DMS79 treated with DMSO at 0.1 percent for 48 hours (cell line): Measurements from ENCODE around the gene IDNK.

Experiments used
- DNase-seq: peaks from one replicate; lab custom pipeline; 2025; lab: John Stamatoyannopoulos, UW

The IDNK gene

DNA sequence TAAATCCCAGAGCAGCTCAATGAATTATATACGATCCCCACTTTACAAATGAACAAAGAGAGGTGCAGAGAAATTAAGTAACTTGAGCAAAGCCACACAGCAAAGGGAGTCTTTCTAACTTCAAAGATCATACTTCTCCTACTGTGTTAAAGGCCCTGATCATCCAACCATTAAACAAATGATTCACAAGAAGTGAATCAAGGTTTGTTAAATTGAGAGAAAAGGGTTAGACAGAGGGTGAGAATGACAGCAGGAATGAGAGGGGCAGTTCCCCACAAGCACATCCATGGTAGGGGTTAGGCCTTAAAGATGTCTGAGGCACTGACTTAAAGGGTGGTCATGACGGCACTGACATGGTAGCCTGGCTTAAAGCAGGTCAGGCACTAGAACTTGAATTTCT lies 10.7 kb downstream of the IDNK start:
- no peak for DNase-seq

- DNase-seq = no peak
Measured at GRCh38 chr9:83636813-83637212, 13.9 kb downstream of the IDNK start.

GRCh38 chr9:83637389-83637788 lies 14.4 kb downstream of the IDNK start:
- DNase-seq = no peak

DNA sequence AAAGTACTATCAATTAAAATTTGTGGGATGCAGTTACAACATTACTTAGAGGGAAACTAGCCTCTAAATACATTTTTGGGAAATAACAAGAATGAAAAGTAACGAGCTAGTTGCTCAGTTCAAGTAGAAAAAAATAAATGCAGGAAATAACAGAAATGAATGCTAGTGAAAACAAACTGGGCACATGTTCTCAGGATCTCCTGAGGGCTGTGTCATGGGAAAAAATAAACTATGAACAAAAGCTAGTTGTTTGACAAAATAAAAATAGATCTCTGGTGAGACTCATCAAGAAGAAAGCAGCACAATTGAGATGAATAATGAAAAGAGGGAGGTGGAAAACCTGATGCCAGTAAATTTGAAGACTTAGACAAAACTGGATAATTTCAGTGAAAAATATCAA lies 16.3 kb downstream of the IDNK start:
- DNase-seq = no peak

DNA sequence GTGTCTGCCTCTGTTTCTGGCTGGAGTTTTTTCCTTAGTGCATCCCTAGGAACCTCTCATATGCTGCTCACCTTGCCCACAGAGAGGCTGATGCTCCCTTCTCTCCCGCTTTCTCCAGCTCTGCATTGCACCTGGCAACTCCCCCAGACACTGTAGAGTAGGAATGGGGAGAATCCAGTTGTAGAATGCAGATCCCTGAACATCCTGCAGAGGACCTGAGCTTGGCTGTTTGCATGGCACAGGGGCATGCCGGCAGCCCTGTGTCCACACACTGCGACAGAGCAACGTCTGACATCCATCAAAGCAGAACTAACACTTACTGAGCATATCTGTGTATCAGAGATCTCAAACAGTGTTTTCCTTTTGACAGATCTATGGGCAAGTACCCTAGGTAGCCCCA lies 19.9 kb downstream of the IDNK start:
- no peak for DNase-seq

GRCh38 chr9:83646500-83647239 lies 23.7 kb downstream of the IDNK start:
- DNase-seq = no peak

DNA sequence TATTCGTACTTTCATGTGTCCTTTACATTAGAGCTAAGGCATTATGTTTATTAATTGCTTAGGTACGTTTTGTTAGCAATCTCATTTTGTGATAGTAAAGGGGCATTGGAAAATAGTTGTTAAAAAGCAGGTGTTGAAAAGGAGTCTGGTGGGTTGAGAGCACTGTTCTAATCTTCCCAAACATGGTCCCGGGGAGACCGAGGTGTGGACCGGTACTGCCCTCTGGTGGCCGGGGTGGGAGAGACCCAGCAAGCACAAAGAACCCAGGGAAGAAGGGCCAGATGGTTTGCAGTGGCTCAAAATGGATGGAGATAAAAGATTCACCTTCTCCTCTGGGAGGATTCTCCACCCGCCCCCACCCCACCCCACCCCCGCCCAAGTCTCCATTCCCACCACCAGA lies 26.1 kb downstream of the IDNK start:
- DNase-seq = no peak

DNA sequence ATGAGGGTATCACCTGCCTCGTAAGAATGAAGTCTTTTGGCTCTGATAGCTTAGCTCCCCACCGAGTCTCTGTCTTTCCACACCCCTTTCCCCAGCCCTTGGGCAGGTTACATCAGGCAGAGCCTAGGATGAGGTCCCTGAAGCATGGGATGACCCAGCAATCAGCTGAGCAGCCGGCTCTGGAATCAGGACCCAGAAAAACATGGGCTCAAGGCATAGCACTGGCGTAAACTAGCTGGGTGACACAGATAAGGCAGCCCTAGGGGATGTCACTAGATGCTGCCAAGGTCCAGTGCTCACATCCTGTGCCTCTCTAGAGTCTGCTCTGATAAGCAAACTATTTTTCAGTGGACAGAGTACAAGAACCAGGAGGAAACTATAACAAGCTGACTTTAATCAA lies 26.6 kb downstream of the IDNK start:
- no peak for DNase-seq

GRCh38 chr9:83651558-83651957 lies 28.6 kb downstream of the IDNK start:
- no peak for DNase-seq

- no peak for DNase-seq
Measured at GRCh38 chr9:83652433-83652832, 29.5 kb downstream of the IDNK start.

DNA sequence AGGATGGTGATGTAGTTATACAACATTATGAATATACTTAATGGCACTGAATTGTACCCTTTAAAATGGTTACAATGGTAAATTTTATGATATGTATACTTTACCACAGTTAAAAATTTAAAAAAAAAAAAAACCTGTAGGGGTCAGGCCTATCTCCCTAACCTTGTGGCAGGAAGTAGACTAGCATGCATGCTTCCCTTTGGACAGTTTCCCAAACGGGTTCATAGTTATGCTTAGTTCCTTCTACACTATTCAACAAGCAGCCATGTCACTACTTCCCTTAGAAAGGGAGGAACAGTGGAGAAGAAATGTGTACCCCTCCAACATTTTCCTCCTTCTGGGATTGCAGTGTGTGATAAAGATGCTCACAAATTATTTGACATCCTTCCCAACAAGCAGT lies 32.5 kb downstream of the IDNK start:
- no peak for DNase-seq

GRCh38 chr9:83656032-83656680 lies 33.2 kb downstream of the IDNK start:
- no peak for DNase-seq

DNA sequence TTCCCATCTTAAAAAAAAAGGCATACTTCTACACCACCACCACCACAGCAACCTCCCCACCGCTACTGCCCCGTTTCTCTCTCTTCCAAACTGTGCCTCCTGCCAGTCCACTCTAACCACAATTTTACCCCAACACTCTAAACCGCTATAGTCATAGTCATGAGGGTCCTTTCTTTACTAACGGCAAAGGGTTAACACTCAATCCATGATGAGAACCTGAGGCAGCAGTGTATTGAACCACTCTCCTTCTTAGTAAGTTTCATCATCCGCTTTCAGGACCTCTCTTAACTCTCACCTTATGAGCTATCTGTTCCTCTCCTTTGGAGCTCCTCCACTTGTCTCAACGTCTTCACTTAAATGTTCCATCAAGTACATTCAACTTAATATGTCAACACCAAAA lies 34.0 kb downstream of the IDNK start:
- no peak for DNase-seq

DNA sequence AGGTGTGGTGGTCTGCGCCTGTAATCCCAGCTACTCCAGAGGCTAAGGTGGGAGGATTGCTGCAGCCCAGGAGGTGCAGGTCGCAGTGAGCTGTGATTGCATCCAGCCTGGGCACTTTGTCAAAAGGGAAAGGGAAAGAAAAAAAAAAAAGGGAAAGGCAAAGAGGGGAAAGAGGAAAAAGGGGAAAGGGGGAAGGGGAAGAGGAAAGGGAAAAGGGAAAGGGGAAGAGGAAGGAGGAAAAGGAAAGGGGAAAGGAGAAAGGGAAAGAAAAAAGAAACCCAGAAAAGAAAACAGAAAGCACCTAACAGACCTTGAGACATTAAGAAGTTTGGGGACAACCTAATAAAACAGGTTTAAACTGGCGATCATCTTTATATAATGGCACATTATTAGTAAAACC lies 40.0 kb downstream of the IDNK start:
- no peak for DNase-seq

DNA sequence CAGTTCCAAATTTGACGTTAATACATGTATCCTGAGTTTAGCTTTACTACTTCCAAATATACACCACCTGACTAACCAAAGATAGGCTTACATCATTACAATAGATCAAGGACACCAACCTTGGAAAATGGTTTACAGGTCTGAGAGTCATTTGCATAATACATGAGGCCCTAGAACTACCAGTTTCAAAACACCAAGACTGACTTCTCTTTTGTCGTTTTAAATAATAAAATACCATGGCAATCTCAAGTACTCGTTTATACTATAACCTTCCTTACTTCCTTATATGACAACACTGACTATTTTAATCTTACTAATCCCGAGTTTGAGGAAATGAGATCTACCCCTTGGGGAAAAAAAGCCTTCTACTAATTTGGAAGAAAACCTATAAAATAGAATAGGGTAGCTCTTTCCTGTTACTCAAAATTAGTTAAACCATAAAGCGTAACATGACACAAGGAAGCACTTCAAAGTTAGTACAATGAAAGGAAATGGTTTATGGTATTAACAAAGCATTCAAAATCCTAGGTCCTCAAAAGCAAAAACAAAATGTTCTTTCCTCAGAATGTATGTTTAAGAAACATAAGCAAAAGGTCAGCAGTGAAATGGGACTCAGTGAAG lies 42.7 kb downstream of the IDNK start:
- DNase-seq = no peak

- DNase-seq = no peak
Measured at GRCh38 chr9:83669067-83669466, 46.1 kb downstream of the IDNK start.

DNA sequence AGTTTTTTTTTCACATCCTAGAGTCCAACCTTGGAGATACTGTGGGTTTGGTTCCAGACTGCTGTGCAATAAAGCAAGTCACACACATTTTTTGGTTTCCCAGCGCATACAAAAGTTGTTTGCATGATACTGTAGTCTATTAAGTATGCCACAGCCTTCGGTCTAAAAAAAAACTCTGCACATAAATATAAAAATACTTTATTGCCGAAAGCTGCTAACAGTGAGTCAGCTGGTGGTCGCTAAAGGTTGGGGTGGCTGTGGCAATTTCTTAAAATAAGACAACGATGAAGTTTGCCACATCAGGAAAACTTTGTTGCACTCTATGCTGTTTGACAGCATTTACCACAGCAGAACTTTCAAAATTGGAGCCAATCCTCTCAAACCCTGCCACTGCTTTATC lies 47.4 kb downstream of the IDNK start:
- DNase-seq = no peak

DNA sequence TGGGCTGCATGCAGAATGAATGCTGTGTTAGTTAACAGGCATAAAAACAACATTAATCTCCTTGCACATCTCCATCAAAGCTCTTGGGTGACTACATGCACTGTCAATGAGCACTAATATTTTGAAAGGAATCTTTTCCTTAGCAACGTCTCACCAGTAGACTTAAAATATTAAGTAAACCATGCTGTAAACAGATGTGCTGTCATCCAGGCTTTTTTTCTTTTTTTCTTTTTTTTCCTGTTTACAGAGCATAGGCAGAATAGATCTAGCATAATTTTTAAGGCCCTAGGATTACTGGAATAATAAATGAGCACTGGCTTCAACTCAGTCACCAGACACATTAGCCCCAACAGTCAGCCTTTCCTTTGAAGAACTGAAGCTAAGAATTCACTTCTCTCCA lies 48.5 kb downstream of the IDNK start:
- DNase-seq = no peak

DNA sequence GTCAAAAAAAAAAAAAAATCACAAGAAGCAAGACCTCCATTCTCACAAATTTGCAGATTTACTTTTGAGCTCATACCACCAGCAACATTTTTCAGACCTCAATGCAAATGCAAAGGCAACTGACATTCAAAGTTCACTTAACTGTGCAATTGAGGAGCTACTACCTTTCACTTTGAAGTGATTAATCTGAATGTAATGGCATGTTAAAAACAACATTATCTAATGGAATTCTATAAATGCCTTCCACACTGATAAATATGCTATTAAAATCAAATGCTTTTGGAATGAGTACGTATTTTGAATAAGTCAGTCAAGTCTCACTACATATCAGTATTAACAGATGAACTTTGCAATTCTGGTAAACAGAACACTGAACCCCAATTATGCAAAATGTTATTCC lies 52.5 kb downstream of the IDNK start:
- no peak for DNase-seq

GRCh38 chr9:83677596-83677995 lies 54.7 kb downstream of the IDNK start:
- no peak for DNase-seq

- DNase-seq = no peak
Measured at GRCh38 chr9:83680233-83680632, 57.3 kb downstream of the IDNK start.

DNA sequence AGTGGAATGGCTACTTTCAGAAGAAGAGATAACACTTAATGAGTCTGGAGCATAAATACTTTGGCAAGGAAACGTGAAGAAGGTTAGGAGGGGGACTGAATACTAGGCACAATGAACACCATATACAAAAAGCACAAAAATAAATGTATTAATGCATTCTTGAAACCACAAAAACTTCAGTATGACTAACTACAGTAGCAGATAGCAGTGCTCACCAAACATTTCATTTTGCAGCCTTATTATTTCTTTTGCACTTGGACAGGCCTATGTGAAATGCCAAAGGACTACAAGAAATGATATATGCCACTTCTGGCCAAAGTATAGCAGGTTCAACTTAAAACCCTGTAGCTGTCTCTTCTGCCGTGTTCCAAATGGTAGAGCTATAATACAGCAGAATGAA lies 58.5 kb downstream of the IDNK start:
- DNase-seq = no peak

DNA sequence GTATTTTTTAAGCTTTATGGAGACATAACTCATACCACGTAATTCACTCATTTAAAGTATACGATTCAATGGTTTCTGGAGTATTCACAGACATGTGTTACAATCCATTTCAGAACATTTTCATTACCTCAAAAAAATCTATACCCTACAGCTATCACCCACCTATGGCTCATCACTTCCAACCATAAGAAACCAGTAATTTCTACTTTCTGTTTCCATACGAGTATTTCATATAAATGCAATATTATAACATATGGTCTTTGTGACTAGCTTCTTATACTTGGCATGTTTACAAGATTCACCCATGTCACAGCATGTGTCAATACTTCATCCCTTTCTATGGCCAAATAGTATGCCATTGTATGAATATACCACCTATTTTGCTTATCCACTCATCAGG lies 66.0 kb downstream of the IDNK start:
- DNase-seq = no peak

GRCh38 chr9:83691492-83691891 lies 68.5 kb downstream of the IDNK start:
- no peak for DNase-seq
